Calu3 (cell line): ENCODE data around the gene DMD. TPM values are rescaled to one million over a fixed set of nuclear protein-coding genes. Genes with fewer than 3 reads are reported as not detected.

Experiments used
- BruUV-seq: library from RNA; stranded (reverse); fragments of 400-500 nt; replicated peaks from 2 replicates; lab custom pipeline; 2021; lab: Mats Ljungman, UMichigan
- CTCF ChIA-PET: fragments of 300-600 bp; sonication (Branson Sonifier 250); formaldehyde crosslinking; loops from one replicate; lab custom pipeline; 2022; ENCODE audit warnings: antibody characterized with exemption; lab: Charles Lee
- DNase-seq: peaks from one replicate; pipeline ENCODE4 v3.0.0; 2022
- H3K27ac Mint-ChIP-seq: one replicate; pipeline ENCODE4 v1.8.0; 2022; ENCODE audit warnings: mixed read lengths; ENCODE audit not compliant: unreplicated experiment
- H3K27me3 Mint-ChIP-seq: one replicate; pipeline ENCODE4 v1.8.0; 2022; ENCODE audit warnings: mixed read lengths; ENCODE audit not compliant: unreplicated experiment
- H3K36me3 Mint-ChIP-seq: one replicate; pipeline ENCODE4 v1.8.0; 2022; ENCODE audit warnings: mild to moderate bottlenecking, moderate library complexity, mixed read lengths; ENCODE audit not compliant: insufficient read depth, unreplicated experiment
- H3K4me1 Mint-ChIP-seq: one replicate; pipeline ENCODE4 v1.8.0; 2022; ENCODE audit warnings: mild to moderate bottlenecking, low read depth, mixed read lengths; ENCODE audit not compliant: unreplicated experiment
- H3K4me3 Mint-ChIP-seq: one replicate; pipeline ENCODE4 v1.8.0; 2022; ENCODE audit warnings: mild to moderate bottlenecking, low read depth, moderate library complexity, mixed read lengths; ENCODE audit not compliant: unreplicated experiment
- H3K9me3 Mint-ChIP-seq: one replicate; pipeline ENCODE4 v1.8.0; 2022; ENCODE audit warnings: low read depth, mixed read lengths; ENCODE audit not compliant: unreplicated experiment
- intact Hi-C: fragments of 100-400 bp; cut with micrococcal nuclease; formaldehyde crosslinking; loops from one replicate; pipeline ENCODE4 v1.10.0; 2022; ENCODE audit not compliant: unreplicated experiment
- total RNA-seq: library from RNA; stranded (reverse); gene quantifications from 2 replicates; pipeline ENCODE4 v1.2.3, GENCODE V29; 2022
- TF ChIP-seq, protein P1 (sequence below): fragments of 200-600 bp; IDR thresholded peaks from one replicate; pipeline ENCODE4 v1.8.0; 2022; ENCODE audit warnings: antibody characterized with exemption; ENCODE audit not compliant: unreplicated experiment

Gene DMD
- total RNA-seq, 1 experiment from 2014 or later, result 11.6 TPM

DNA sequence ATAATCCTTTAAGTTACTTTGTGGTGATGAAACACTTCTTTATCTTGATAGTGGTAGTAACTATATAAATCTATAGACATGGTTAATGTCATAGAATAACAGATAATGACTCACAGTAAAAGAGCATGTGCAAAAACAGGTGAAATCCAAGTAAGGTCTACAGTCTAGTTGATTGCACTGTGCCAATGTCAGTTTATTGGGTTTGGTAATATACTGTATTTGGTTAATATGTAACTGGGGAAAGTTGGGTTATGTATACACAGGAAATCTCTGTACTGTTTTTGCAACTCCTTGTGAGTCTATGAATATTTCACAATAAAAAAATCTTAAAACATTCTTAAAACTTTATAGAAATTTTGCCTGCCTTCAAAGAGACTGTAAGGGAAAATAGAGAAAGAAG is 1071.9 kb downstream of the DMD start:
- BruUV-seq, result no TSS peak
- TF ChIP-seq, protein P1, sequence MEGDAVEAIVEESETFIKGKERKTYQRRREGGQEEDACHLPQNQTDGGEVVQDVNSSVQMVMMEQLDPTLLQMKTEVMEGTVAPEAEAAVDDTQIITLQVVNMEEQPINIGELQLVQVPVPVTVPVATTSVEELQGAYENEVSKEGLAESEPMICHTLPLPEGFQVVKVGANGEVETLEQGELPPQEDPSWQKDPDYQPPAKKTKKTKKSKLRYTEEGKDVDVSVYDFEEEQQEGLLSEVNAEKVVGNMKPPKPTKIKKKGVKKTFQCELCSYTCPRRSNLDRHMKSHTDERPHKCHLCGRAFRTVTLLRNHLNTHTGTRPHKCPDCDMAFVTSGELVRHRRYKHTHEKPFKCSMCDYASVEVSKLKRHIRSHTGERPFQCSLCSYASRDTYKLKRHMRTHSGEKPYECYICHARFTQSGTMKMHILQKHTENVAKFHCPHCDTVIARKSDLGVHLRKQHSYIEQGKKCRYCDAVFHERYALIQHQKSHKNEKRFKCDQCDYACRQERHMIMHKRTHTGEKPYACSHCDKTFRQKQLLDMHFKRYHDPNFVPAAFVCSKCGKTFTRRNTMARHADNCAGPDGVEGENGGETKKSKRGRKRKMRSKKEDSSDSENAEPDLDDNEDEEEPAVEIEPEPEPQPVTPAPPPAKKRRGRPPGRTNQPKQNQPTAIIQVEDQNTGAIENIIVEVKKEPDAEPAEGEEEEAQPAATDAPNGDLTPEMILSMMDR, result no peak
- intact Hi-C loops, result no loop called here

GRCh38 chrX:32137525-32137924 is 1073.8 kb downstream of the DMD start:
- H3K4me1 Mint-ChIP-seq, result no peaks in the 10 kb centered on the region
- CTCF ChIA-PET, result interaction anchor here (0.6 kb wide), 1 partner anchor 867 kb away, joined by 6 read pairs; no protein-coding TSS in a partner anchor

More for the DNA sequence above, 1071.9 kb downstream of the DMD start:
- Mint-ChIP-seq H3K9me3 (no peaks in the 10 kb centered on the region), H3K36me3 (no peaks in the 10 kb centered on the region), H3K27me3 (no peaks in the 10 kb centered on the region), H3K4me1 (no peaks in the 10 kb centered on the region), H3K27ac (no peak overlapping the region), H3K4me3 (no peak overlapping the region)
- CTCF ChIA-PET, result no interaction called here
- DNase-seq, result no peak

GRCh38 chrX:32126997-32127396 is 1084.4 kb downstream of the DMD start:
- intact Hi-C loops, result no loop called here
- Mint-ChIP-seq H3K4me3 (no peak overlapping the region), H3K4me1 (no peaks in the 10 kb centered on the region), H3K27me3 (no peaks in the 10 kb centered on the region), H3K27ac (no peak overlapping the region), H3K9me3 (peaks cover 3% of the 10 kb centered on the region), H3K36me3 (no peaks in the 10 kb centered on the region)
- CTCF ChIA-PET, result no interaction called here
- TF ChIP-seq, protein P1, result no peak
- no peak for DNase-seq
- BruUV-seq, result no TSS peak

More at GRCh38 chrX:32137525-32137924, 1073.8 kb downstream of the DMD start:
- H3K36me3 Mint-ChIP-seq, result no peaks in the 10 kb centered on the region
- TF ChIP-seq, protein P1, result no peak
- DNase-seq, result no peak
- no peak overlapping the region for H3K27ac Mint-ChIP-seq
- H3K9me3 Mint-ChIP-seq, result peaks cover 7% of the 10 kb centered on the region
- peaks cover 12% of the 10 kb centered on the region for H3K27me3 Mint-ChIP-seq
- no TSS peak for BruUV-seq
- H3K4me3 Mint-ChIP-seq, result no peak overlapping the region
- intact Hi-C loops, result no loop called here

DNA sequence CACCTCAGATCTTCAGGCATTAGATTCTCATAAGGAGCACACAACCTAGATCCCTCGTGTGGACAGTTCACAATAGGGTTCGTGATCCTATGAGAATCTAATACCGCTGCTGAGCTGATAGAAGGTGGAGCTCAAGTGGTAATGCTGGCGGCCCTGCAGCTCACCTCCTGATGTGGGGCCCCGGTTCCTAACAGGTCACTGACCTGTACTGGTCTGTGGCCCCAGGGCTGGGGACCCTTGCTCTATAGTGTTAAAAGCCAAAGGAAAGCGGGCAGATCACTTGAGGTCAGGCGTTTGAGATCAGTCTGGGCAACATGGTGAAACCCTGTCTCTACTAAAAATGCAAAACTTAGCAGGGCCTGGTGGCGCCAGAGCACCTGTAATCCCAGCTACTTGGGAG is 1092.5 kb downstream of the DMD start:
- H3K9me3 Mint-ChIP-seq, result peaks cover 2% of the 10 kb centered on the region
- CTCF ChIA-PET, result no interaction called here
- H3K4me1 Mint-ChIP-seq, result no peaks in the 10 kb centered on the region
- H3K4me3 Mint-ChIP-seq, result no peak overlapping the region
- no peak for DNase-seq
- no peaks in the 10 kb centered on the region for H3K36me3 Mint-ChIP-seq
- BruUV-seq, result no TSS peak
- intact Hi-C loops, result no loop called here
- H3K27ac Mint-ChIP-seq, result no peak overlapping the region
- H3K27me3 Mint-ChIP-seq, result no peaks in the 10 kb centered on the region
- TF ChIP-seq, protein P1, result no peak
